A673 (cell line): ENCODE data around the gene NAPSA. TPM values are rescaled to one million over a fixed set of nuclear protein-coding genes. Genes with fewer than 3 reads are reported as not detected.

Source experiments
- BruUV-seq: library from RNA; stranded (reverse); fragments of 400-500 nt; replicated peaks from 2 replicates; lab custom pipeline; 2021; lab: Mats Ljungman, UMichigan
- CTCF ChIA-PET: fragments of 300-600 bp; sonication (Branson Sonifier 250); formaldehyde crosslinking; loops from one replicate; lab custom pipeline; 2022; ENCODE audit warnings: antibody characterized with exemption; lab: Charles Lee
- POLR2A ChIA-PET: fragments of 300-600 bp; sonication (Branson Sonifier 250); formaldehyde crosslinking; loops from one replicate; lab custom pipeline; 2022; ENCODE audit warnings: antibody characterized with exemption; ENCODE audit not compliant: low non-redundant PET; lab: Charles Lee
- DNase-seq: peaks from one replicate; pipeline ENCODE4 v3.0.0-alpha.2; 2015; ENCODE audit warnings: low spot score
- H3K27ac ChIP-seq: fragments of 200-600 bp; sonication (generic); 2 replicates; pipeline ENCODE4 v1.5.1; 2016; ENCODE audit warnings: mixed run types, low read depth, mild to moderate bottlenecking, mixed read lengths, antibody characterized with exemption, low read length; ENCODE audit not compliant: poor library complexity, severe bottlenecking
- H3K27me3 ChIP-seq: fragments of 200-600 bp; sonication (generic); replicated peaks from 2 replicates; pipeline ENCODE4 v1.6.1; 2017; ENCODE audit warnings: mixed run types, low read depth, mild to moderate bottlenecking, mixed read lengths, antibody characterized with exemption, low read length; ENCODE audit not compliant: insufficient read depth, poor library complexity
- H3K36me3 ChIP-seq: fragments of 200-600 bp; sonication (generic); 2 replicates; pipeline ENCODE4 v1.6.1; 2016; ENCODE audit warnings: mixed run types, mild to moderate bottlenecking, mixed read lengths, antibody characterized with exemption, low read length; ENCODE audit not compliant: insufficient read depth, poor library complexity, severe bottlenecking
- H3K4me1 ChIP-seq: fragments of 200-600 bp; sonication (generic); 2 replicates; pipeline ENCODE4 v1.6.1; 2017; ENCODE audit warnings: mixed run types, mild to moderate bottlenecking, mixed read lengths, antibody characterized with exemption, low read length; ENCODE audit not compliant: insufficient read depth, poor library complexity, severe bottlenecking
- H3K4me3 ChIP-seq: fragments of 200-600 bp; sonication (generic); 2 replicates; pipeline ENCODE4 v1.5.1; 2016; ENCODE audit warnings: low read depth, mixed run types, mild to moderate bottlenecking, mixed read lengths, low read length; ENCODE audit not compliant: poor library complexity, severe bottlenecking
- H3K9me3 ChIP-seq: fragments of 200-600 bp; sonication (generic); 2 replicates; pipeline ENCODE4 v1.6.1; 2016; ENCODE audit warnings: mixed run types, low read depth, mild to moderate bottlenecking, mixed read lengths, antibody characterized with exemption, low read length; ENCODE audit not compliant: poor library complexity, severe bottlenecking
- CTCF ChIP-seq: fragments of 300-800, 200-600 bp; sonication (generic); conservative IDR thresholded peaks from 2 replicates; pipeline ENCODE4 v1.5.1; 2017; ENCODE audit warnings: low read depth, mild to moderate bottlenecking, antibody characterized with exemption, low read length, moderate library complexity, mixed read lengths
- EZH2 ChIP-seq: fragments of 200-600 bp; sonication (generic); IDR thresholded peaks from 2 replicates; pipeline ENCODE4 v1.6.1; 2017; ENCODE audit warnings: borderline replicate concordance, low read depth, mild to moderate bottlenecking, mixed read lengths, antibody characterized with exemption, low read length; ENCODE audit not compliant: poor library complexity, severe bottlenecking
- intact Hi-C: fragments of 100-400 bp; cut with micrococcal nuclease; formaldehyde crosslinking; loops from one replicate; pipeline ENCODE4 v1.10.0; 2022; ENCODE audit not compliant: unreplicated experiment
- total RNA-seq: library from RNA; stranded (reverse); gene quantifications from 2 replicates; pipeline ENCODE4 v1.2.3, GENCODE V29; 2021

The NAPSA gene
- total RNA-seq, 1 experiment from 2014 or later: 0.47 TPM

- Histone ChIP-seq H3K27me3 (no peaks in the 10 kb centered on the region), H3K27ac (no peak overlapping the region), H3K9me3 (no peaks in the 10 kb centered on the region), H3K4me3 (no peak overlapping the region), H3K4me1 (no peaks in the 10 kb centered on the region), H3K36me3 (peaks cover 51% of the 10 kb centered on the region)
- BruUV-seq: no TSS peak
- ChIA-PET CTCF (no interaction called here), POLR2A (no interaction called here)
- TF ChIP-seq CTCF (no peak), EZH2 (no peak)
- intact Hi-C loops: no loop called here
- DNase-seq: no peak
Observed at GRCh38 chr19:50406829-50407228, 41.4 kb upstream of the NAPSA start.

DNA sequence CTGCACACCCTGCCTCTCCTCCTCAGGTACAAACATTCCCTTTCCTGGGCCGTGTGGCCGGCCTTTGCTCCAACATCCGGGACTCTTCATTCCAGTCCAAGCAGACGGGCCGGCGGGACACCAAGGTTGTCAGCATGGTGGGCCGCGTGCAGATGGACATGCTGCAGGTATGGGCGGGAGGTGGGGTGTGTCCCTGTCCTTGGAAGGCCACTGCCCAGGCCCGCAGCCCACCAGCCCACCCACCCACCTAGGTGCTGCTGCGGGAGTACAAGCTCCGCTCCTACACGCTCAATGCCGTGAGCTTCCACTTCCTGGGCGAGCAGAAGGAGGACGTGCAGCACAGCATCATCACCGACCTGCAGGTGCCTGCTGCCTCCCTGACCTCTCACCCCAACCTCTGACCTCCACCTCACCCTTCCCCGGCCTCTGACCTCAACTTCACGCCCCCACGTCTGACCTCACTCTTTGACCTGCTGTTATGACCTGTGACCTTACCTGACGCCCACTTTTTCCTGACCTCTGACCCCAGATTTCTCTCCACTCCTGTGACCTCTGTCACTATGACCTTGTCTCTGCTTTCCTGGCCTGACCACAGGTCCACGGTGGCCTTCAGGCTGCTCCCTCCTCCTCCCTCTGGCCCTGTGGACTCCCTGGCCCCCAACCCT is 40.8 kb upstream of the NAPSA start:
- CTCF ChIA-PET: no interaction called here
- H3K36me3 ChIP-seq: peaks cover 53% of the 10 kb centered on the region
- no peak for DNase-seq
- TF ChIP-seq EZH2 (no peak), CTCF (no peak)
- no peaks in the 10 kb centered on the region for H3K4me1 ChIP-seq
- BruUV-seq: no TSS peak
- POLR2A ChIA-PET: no interaction called here
- no peak overlapping the region for H3K4me3 ChIP-seq
- no peaks in the 10 kb centered on the region for H3K27me3 ChIP-seq
- no peak overlapping the region for H3K27ac ChIP-seq
- H3K9me3 ChIP-seq: no peaks in the 10 kb centered on the region
- intact Hi-C loops: no loop called here

- H3K27me3 ChIP-seq: no peaks in the 10 kb centered on the region
- no peak overlapping the region for H3K4me3 ChIP-seq
- no peak for TF ChIP-seq CTCF
- TF ChIP-seq EZH2: no peak
- no TSS peak for BruUV-seq
- H3K4me1 ChIP-seq: no peaks in the 10 kb centered on the region
- ChIA-PET CTCF (no interaction called here), POLR2A (no interaction called here)
- peaks cover 42% of the 10 kb centered on the region for H3K36me3 ChIP-seq
- H3K27ac ChIP-seq: no peak overlapping the region
- intact Hi-C loops: no loop called here
- no peak for DNase-seq
- no peaks in the 10 kb centered on the region for H3K9me3 ChIP-seq
Observed at GRCh38 chr19:50402544-50403301, 37.3 kb upstream of the NAPSA start.
